ENCODE data around the gene DNAL1. TPM values are rescaled to one million over a fixed set of nuclear protein-coding genes. Genes with fewer than 3 reads are reported as not detected.
A peak's percentile ranks its signal among the peaks of the same experiment; 100 is the strongest.

Gene DNAL1
- total and polyA plus RNA-seq, 10 of the 15 experiments (the other 5 are each of a cell fraction or from before 2014, with no cell fraction given), result 2.4 to 18.2 (median 7.4) TPM

DNA sequence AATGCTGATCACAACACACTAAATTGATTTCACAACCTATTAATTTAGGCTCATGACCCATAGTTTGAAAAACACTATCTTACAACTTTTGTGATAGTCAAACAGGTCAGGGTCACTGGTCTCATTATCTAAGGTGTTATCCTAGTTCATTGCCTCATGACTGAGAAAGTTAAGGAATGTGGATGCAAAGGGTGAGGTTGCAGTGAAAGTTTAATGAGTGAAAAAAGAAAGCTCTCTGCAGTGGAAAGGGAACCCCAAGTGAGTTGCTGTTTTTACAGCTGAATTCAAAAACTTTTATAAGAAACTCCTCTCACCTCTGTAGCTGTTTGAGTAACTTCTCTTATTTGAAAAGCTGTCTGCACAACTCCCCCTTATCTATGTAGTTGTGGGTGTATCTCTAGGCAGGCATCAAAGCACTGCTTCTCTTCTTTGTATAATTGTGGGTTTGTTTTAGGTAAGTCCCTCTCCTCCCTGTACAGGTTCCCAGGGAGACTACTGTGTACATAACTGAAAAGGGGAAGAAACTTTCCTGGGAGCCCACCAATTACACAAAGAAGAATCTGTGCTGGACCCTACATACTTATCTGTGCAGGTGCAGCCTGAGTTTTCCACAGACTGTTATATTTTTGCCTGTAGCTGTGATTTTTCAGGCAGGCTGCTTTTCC, 18.9 kb downstream of the DNAL1 start (continued):
- TF ChIP-seq IKZF2 (IDR thresholded peaks at IDR 0.05), result peak; percentile 75 to 79
- no peak for TF ChIP-seq ZBTB4 (CRISPR knock-in tag; IDR thresholded peaks at IDR 0.05)
- TF ChIP-seq SPI1 (IDR thresholded peaks at IDR 0.05; ENCODE audit: borderline replicate concordance, insufficient read depth, low read depth, low read length), result no peak
- TF ChIP-seq CHD4 (IDR thresholded peaks at IDR 0.05), result no peak
- no peak for TF ChIP-seq SRF (IDR thresholded peaks at IDR 0.05; ENCODE audit: low read depth in 2 of 2, low read length in 2 of 2)
- TF ChIP-seq ATF3 (IDR thresholded peaks at IDR 0.05; ENCODE audit: borderline replicate concordance, extremely low read depth, low read depth, low read length), result no peak
- TF ChIP-seq ZNF207 (IDR thresholded peaks at IDR 0.05; ENCODE audit: borderline replicate concordance), result no peak
- TF ChIP-seq RUNX3 (IDR thresholded peaks at IDR 0.05; ENCODE audit: low read length), result peak; percentile 48
- TF ChIP-seq BHLHE40 (IDR thresholded peaks at IDR 0.05; ENCODE audit: borderline replicate concordance in 1 of 2, low read depth in 2 of 2, low read length in 1 of 2), result no peak
- TF ChIP-seq PAX5 (IDR thresholded peaks at IDR 0.05; ENCODE audit: borderline replicate concordance, low read depth, low read length), result 0 out of 2 replicates have a peak, but pooled peaks have one; percentile 13
- no peak for TF ChIP-seq CBX5 (IDR thresholded peaks at IDR 0.05; ENCODE audit: low read depth)
- no peak for TF ChIP-seq CEBPZ (IDR thresholded peaks at IDR 0.05; ENCODE audit: low read depth, low read length)
- TF ChIP-seq ATF2 (IDR thresholded peaks at IDR 0.05; ENCODE audit: low read length), result 0 out of 2 replicates have a peak, but pooled peaks have one; percentile 20
- no peak for TF ChIP-seq ETV6 (conservative IDR thresholded peaks at IDR 0.05 in 1 of 2, IDR thresholded peaks at IDR 0.05 in 1 of 2; ENCODE audit: borderline replicate concordance in 1 of 2, low read depth in 1 of 2)
- TF ChIP-seq CBFB (IDR thresholded peaks at IDR 0.05; ENCODE audit: low read depth), result no peak
- no peak for TF ChIP-seq HDAC2 (IDR thresholded peaks at IDR 0.05)
- no peak for TF ChIP-seq HSF1 (IDR thresholded peaks at IDR 0.05; ENCODE audit: low read depth, low read length)
- no peak for TF ChIP-seq POLR2AphosphoS5 (IDR thresholded peaks at IDR 0.05; ENCODE audit: low read length)

Measured in GM12878 (cell line).